ENCODE data around the gene PYGB.

Gene PYGB

GRCh38 chr20:25338112-25339023 is 90.5 kb downstream of the PYGB start:
- Mint-ChIP-seq H3K4me1 (ENCODE audit: low read depth) (peaks cover 17% of the 10 kb centered on the region), H3K36me3 (ENCODE audit: low read depth) (peaks cover 14% of the 10 kb centered on the region), H3K4me3 (no peak overlapping the region), H3K27ac (no peak overlapping the region), H3K9me3 (peaks cover 3% of the 10 kb centered on the region), H3K27me3 (no peaks in the 10 kb centered on the region)

GRCh38 chr20:25339608-25340007 is 91.7 kb downstream of the PYGB start:
- Mint-ChIP-seq H3K9me3 (peaks cover 3% of the 10 kb centered on the region), H3K4me3 (no peak overlapping the region), H3K27me3 (no peaks in the 10 kb centered on the region), H3K4me1 (ENCODE audit: low read depth) (peaks cover 26% of the 10 kb centered on the region), H3K36me3 (ENCODE audit: low read depth) (peaks cover 16% of the 10 kb centered on the region), H3K27ac (no peak overlapping the region)

DNA sequence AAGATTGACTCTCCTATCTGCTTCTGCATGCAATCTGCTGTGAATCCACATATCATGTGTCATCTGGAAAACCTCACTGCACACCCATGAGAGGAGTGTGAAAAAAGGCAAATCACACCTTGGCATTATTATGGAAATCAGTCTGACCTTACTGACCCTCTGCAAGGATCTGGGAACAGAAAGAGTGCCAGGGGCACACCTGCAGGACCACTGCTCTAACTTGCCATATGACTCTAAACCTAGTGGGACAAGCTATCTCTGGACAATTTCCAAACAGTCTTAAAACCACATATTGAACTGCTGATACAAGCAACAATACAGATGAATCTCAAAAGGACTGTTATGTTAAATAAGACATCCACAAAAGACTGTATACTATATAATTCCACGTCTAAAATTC is 92.5 kb downstream of the PYGB start:
- Mint-ChIP-seq H3K27me3 (no peaks in the 10 kb centered on the region), H3K4me1 (ENCODE audit: low read depth) (peaks cover 32% of the 10 kb centered on the region), H3K4me3 (no peak overlapping the region), H3K9me3 (peaks cover 3% of the 10 kb centered on the region), H3K27ac (no peak overlapping the region), H3K36me3 (ENCODE audit: low read depth) (peaks cover 19% of the 10 kb centered on the region)

DNA sequence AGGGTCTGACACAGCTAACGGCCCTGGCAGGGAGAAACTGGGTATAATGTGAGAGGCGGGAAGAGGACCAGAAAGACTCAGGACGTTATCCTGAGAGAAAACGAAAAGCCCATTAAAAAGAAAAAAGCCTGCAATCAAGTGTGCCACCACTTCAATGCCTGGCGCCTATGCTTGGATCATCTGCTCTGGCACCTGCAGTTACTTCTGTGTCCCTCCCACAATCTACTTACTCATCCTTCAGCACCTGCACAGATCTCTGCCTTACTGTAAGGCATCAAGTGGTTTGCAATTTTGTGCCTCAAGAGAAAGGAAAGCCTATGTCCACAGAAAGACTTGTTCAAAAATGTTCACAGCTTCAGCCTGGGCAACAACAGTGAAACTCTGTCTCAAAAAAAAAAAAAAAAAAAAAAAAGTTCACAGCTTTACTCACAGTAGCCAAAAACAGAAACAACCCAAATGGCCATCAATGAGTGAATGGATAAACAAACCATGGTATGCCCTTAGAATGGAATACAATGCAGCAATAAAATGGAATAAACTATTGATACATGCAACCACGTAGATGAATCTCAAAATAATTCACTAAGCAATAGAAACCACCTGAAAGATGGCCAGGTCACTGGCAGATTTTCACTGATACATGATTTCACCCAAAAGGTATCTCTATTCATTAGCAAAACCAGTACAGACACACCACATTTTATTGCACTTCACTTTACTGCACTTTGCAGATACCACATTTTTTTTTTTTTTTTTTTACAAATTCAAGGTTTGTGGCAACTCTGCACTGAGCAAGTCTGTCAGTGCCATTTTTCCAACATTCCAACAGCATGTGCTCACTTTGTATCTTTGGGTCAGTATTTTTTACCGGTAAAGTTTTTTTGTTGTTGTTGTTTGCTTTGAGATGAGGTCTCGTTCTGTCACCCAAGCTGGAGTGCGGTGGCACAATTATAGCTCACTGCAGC is 94.1 kb downstream of the PYGB start:
- no peak overlapping the region for H3K27ac Mint-ChIP-seq
- H3K36me3 Mint-ChIP-seq (ENCODE audit: low read depth): peaks cover 15% of the 10 kb centered on the region
- no peaks in the 10 kb centered on the region for H3K9me3 Mint-ChIP-seq
- no peak overlapping the region for H3K4me3 Mint-ChIP-seq
- H3K27me3 Mint-ChIP-seq: no peaks in the 10 kb centered on the region
- peaks cover 45% of the 10 kb centered on the region for H3K4me1 Mint-ChIP-seq (ENCODE audit: low read depth)

DNA sequence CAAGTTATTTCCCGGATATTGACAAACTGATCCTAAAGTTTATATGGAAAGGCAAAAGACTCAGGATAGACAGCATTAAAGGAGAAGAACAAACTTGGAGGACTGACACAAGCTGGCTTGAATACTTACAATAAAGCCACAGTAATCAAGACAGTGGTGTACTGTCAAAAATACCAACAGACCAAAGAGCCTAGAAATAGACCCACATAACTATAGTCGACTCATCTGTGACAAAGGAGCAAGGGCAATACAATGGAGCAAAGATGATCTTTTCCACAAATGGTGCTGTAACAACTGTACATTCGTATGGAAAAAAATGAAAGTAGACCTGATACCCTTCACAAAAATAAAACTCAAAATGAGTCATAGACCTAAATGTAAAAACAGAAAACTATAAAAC is 96.7 kb downstream of the PYGB start:
- Mint-ChIP-seq H3K4me3 (no peak overlapping the region), H3K27me3 (no peaks in the 10 kb centered on the region), H3K4me1 (ENCODE audit: low read depth) (peaks cover 46% of the 10 kb centered on the region), H3K9me3 (no peaks in the 10 kb centered on the region), H3K27ac (no peak overlapping the region), H3K36me3 (ENCODE audit: low read depth) (peaks cover 5% of the 10 kb centered on the region)

GRCh38 chr20:25345721-25346120 is 97.8 kb downstream of the PYGB start:
- no peak overlapping the region for H3K4me3 Mint-ChIP-seq
- no peaks in the 10 kb centered on the region for H3K27me3 Mint-ChIP-seq
- H3K36me3 Mint-ChIP-seq (ENCODE audit: low read depth): peaks cover 5% of the 10 kb centered on the region
- peaks cover 41% of the 10 kb centered on the region for H3K4me1 Mint-ChIP-seq (ENCODE audit: low read depth)
- H3K9me3 Mint-ChIP-seq: no peaks in the 10 kb centered on the region
- no peak overlapping the region for H3K27ac Mint-ChIP-seq

DNA sequence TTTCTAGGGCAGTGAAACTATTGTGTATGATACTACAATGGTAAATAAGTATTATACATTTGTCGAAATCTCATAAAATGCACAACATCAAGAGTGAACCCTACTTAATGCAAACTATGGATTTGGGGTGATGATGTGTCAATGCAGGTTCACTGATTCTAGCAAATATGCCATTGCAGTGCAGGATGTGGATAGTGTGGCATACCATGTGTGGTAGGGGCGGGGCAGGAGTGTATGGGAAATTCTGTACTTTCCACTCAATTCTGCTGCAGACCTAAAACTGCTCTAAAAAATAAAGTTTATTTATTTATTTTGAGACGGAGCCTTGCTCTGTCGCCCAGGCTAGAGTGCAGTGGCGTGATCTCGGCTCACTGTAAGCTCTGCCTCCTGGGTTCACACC is 98.5 kb downstream of the PYGB start:
- H3K4me1 Mint-ChIP-seq (ENCODE audit: low read depth): peaks cover 39% of the 10 kb centered on the region
- peaks cover 5% of the 10 kb centered on the region for H3K36me3 Mint-ChIP-seq (ENCODE audit: low read depth)
- H3K27me3 Mint-ChIP-seq: no peaks in the 10 kb centered on the region
- no peak overlapping the region for H3K4me3 Mint-ChIP-seq
- H3K9me3 Mint-ChIP-seq: no peaks in the 10 kb centered on the region
- H3K27ac Mint-ChIP-seq: peak overlapping the region; percentile 66

Data from stimulated activated naive CD8-positive, alpha-beta T cell treated with anti-CD3 and anti-CD28 coated beads, Interleukin-15, Interleukin-2, amounts not matched to agents 100 ng/mL and 50 ng/mL, for 24 hours (primary cell).